Neural progenitor cell (in vitro differentiated cells): ENCODE results near the gene VPS8.

Source experiments
- CTCF ChIP-seq: fragments of 200-600 bp; sonication (generic); IDR thresholded peaks from 2 replicates; pipeline ENCODE4 v1.5.1; 2017; ENCODE audit warnings: antibody characterized with exemption, mild to moderate bottlenecking
- EZH2 ChIP-seq: fragments of 200-600 bp; sonication (generic); IDR thresholded peaks from 2 replicates; pipeline ENCODE4 v1.6.1; 2017; ENCODE audit warnings: antibody characterized with exemption, mild to moderate bottlenecking, moderate library complexity

- TF ChIP-seq CTCF, result no peak
- no peak for TF ChIP-seq EZH2
These were observed 277.8 kb downstream of the VPS8 start for GRCh38 chr3:185089751-185090150.
